GM19452 (cell line): ENCODE data around the gene RB1.
"Not testable (repeated sequence)": the region's sequence is repeated elsewhere in the genome, so short reads cannot be mapped to it uniquely, and the experiment has no call there.

Source experiments
- ATAC-seq: cut with Tn5 transposase; IDR thresholded peaks from one replicate; pipeline ENCODE4 v1.9.1; 2021; ENCODE audit not compliant: unreplicated experiment

RB1 gene

DNA sequence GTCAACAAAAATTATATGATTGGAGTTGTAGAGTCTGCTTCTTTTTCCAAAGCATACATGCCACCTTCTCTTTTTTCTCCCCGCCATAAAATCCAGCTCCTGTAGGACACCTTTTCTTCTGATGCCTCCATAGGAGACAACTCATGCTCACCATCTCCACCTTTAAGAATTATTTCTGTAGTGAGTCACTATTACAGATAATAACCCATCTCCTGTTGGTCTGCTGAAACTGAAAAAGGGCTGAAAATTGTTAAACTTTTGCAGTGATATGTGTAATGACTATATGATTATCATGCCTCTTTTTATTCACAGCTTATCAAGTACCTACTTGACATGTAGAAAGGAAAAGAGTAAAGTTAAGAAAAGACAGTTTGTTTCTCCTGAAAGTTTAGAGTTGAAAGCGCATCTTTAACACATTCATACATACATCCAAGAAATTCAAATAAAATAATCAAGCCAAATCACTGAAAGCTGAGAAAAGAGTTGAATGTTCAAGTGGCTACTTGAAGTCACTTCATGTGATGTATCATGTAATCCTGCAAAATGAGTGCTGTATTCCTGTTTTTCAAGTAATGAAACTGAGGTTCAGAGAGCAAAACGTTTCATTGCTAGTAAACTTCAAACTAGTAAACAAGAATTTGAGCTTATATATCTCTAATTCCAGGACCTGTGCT lies 144.9 kb downstream of the RB1 start:
- ATAC-seq = no peak

DNA sequence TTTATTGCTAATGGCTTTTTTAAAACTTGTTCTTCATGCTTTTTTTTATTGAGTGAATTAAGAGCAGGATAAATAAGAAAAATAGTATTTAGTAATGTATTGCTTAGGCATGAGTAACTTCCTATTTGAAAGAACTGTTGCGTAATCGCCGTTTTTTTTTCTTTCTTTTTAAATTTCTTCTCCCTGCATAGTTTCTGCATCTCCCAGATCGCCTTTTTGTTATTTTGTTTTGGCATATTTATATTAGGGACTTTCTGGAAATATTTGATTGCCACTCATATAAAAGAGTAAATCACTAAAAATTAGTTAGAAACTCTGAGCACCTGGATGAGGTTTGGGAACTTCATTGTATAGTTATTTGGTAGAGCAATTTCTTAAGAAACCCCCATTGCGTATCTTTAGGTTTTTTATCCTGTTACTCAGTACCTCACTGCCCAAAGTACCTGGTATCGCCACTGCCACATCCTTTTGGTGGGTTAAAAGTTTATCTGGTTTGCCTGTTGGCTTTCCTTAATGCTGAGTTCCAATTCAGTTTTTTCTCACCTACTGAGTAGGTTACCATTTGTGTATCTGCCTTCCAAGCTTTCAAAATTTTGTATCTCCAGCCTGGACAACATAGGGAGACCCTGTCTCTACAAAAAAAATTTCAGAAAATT lies 145.5 kb downstream of the RB1 start:
- no peak for ATAC-seq

DNA sequence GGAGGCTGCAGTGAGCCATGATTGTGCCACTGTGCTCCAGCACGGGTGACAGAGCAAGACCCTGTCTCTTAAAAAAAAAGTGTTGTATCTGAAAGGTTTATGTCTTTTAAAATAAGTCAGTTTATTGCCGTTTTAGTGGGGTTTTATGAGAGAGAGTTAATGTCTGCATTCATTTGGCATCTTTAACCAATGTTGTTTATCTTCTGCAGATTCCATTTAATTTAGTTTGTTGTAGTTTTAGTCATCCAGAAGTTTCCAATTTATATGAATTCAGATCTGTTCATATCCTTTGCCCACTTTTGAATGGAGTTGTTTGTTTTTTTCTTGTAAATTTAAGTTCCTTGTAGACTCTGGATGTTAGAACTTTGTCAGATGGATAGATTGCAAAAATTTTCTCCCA lies 146.1 kb downstream of the RB1 start:
- no peak for ATAC-seq

DNA sequence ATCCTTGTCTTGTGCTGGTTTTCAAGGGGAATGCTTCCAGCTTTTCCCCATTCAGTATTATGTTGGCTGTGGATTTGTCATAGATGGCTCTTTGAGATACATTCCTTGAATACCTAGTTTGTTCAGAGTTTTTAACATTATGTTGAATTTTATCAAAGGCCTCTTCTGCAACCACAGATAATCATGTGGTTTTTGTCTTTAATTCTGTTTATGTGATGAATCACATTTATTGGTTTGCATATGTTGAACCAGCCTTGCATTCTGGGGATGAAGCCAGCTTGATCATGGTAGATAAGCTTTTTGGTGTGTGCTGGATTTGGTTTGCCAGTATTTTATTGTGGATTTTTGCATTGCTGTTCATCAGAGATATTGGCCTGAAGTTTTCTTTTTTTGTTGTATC lies 147.6 kb downstream of the RB1 start:
- not testable (repeated sequence) for ATAC-seq

DNA sequence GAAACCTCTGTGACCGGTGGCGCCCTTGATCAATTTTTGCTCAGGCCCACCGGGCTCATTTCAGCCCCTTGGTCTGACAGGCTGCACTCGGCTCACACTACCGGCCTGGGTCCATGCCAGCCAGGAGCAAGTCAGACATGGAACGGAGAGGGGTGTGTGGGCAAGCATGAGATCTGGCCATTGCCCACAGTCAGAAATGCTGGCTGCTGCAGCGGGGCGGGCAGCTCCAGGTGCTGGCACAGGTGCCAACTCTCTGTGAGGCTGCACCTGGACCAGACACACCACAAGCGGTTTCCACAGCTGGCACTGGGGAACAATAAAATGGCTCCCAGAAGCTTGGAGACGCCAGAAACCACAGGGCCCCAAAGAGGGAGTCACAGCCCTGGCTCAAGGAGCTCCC lies 153.0 kb downstream of the RB1 start:
- no peak for ATAC-seq

DNA sequence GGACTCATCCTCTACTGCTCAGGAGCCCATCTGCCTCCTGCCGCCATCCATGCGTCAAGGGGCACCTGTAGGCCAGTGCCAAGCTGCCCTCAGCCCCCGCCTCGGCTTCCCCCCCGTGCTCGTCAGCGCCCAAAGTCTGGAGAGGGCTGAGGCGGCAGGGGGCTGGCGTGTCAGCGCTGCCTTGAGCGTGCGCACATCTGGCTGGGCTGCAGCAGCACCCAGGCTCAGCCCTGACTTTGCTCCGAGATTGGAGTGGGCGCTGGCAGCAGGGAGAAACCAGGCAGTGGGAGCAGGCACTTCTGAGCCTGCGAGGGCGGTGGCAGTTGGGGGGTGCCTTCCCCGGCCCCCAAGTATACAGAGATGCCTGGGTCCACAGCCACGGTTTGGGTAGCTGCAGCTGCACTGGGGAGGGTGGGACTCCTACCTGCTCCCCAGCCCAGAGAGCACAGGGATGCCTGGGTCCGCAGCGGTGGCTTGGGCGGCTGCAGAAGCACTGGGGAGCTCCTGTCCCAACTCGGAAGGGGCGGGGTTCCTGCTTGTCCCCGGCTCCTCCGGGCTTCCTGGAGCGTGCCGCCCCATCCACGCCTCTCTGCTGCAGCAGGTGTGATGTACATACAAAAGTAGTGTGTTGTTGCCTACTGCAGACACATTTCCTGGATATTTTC lies 154.2 kb downstream of the RB1 start:
- no peak for ATAC-seq

DNA sequence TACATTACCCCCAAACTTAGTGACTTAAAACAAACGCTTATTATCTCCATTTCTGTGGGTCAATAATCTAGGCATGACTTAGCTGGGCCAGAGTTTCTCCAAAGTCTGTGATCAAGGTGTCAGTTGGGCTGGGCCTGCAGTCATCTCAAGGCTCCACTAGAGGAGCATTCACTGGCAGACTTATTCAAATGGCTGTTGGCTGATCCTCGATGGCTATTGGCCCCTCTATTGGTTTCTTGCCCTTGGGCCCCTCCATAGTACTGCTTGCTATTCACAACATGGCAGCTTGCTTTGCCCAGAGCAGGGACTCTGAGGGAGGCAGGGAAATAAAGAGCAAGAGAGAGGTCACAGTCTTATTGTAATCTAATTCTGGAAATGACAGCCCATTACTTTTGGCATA lies 171.7 kb downstream of the RB1 start:
- ATAC-seq = no peak

DNA sequence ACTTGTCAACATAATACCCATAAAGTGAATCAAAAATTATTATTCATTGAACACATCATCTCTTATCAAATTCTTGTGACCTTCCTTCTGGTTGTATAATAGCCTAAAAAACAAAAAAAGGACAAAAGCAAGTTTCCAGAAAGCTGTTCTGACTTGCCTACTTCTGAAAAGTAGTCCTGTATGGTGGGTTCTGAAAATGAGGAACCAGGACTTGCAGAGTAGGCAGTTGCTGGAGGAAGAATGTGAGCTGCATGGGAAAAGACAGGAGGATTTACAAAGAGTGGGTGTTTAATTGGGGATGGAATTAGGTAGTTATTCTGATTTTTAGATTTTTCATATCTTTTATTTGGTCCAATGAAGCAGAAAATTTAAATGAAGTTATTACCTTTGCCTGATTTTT lies 172.7 kb downstream of the RB1 start:
- peak; percentile 45 for ATAC-seq

DNA sequence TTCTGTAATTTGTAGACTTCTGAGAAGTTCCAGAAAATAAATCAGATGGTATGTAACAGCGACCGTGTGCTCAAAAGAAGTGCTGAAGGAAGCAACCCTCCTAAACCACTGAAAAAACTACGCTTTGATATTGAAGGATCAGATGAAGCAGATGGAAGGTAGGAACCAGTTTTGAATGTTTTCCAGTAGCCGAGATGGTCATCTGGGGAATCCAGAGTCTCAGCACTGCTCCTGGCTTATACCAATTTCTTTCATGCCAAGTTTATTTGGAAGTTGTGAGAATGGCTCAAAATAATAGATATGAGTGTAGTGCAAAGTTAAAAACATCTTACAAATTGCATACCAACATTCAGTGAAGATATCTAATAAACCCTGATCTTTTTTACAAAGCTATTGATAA lies 173.1 kb downstream of the RB1 start:
- no peak for ATAC-seq

DNA sequence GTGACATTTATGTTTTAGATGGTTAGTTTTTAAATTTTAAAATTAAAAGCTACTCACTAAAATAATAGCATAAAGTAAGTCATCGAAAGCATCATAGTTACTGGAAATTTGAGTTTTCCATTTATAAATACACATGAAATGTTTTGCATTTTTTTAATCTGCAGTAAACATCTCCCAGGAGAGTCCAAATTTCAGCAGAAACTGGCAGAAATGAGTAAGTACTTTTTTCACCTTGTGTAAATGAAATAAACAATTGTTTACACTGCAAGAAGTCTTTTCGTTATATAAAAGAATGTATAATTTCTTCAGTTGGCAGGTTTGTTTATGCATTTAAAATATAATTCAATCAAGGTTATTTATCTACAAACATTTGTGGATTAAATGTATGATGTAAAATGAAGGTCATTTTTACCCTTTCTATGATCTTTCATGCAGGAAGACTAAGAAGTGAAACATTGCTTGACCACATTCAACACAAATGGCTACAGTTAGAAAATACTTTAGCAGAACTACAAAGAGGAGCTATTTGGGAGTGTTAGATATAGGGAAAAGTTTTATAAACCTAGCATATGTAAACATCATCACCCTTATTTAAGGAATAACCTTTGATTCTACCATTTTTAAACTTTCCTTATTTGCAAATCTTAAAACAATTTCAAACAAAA lies 173.8 kb downstream of the RB1 start:
- ATAC-seq = no peak

DNA sequence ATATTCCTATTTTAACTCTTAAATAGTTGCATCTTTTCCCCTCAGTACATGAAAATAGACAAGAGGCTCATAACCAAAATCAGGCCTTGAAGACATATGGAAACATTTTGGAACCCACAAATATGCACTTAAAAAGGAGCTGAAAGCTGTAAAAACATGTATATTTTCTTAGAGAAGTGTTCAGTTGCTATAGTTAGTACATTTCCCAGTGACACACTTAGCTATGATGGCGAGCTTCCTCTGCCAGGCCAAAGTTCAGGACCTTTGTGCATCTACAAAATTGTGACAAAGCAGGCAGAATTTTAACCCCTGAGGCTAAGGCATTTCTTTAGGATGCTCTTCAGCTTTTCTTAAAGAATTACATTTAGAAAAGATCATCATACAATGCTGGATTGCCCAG lies 174.8 kb downstream of the RB1 start:
- ATAC-seq = no peak

DNA sequence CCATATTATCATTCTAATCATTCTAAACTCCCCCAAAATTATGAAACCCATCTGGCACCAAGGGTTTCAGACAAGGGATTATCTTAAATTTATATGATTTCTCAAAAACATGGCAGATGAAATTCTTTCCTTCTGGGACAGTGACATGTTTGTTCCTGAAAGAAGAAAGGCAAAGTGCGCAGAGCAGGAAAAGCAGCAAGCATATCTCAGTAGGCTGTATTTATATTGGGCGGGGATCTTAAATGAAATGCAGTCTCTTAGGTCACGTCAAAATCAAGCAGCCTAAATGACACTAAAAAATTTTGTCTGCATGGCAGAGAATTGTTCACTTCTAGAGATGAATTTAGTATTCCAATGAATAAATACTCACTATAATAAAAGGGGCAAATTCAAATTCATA lies 180.0 kb downstream of the RB1 start:
- no peak for ATAC-seq

DNA sequence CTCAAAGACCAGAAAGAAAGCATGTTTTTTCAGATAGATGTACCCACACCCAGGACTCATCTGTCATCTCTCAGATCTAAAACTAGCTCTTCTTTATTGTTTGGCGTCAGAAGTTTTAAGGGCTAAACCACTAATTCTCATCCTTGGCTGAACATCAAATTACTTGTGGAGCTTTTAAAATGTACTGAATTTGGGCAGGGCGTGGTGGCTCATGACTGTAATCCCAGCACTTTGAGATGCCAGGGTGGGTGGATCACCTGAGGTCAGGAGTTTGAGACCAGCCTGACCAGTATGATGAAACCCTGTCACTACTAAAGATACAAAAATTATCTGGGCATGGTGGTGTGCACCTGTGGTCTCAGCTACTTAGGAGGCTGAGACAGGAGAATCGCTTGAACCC lies 181.9 kb downstream of the RB1 start:
- no peak for ATAC-seq

DNA sequence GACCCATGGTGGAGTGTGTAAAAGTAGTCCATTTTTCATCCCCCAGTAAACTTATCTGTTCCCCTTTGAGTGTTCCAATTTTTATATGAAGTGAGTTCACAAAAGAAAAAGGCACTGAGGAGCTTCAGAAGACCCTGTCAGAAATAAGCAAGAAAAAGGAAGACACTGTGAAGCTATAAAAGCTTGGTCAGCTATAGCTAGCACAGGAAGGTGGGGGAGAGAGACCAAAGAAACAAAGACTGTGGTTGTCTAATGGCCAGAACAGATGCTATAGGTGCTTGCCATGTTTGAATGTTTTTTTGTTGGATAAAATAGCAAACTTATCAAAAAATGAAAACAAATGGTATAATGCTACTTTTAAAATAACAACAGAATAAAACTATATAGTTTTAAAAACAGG lies 182.8 kb downstream of the RB1 start:
- ATAC-seq = no peak

DNA sequence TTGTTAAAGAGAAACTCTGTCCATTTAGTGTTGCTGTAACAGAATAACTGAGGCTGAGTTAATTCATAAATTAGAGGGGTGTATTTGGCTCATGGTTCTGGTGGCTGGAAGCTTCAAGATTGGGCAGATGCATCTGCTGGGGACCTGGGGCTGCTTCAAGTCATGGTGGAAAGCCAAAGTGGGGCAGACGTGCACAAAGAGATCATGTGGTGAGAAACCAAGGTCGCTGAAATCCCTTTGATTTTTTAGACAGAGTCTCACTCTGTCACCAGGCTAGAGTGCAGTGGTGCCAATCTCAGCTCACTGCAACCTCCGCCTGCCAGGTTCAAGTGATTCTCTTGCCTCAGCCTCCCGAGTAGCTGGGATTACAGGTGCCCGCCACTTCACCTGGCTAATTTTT lies 183.3 kb downstream of the RB1 start:
- ATAC-seq = no peak

DNA sequence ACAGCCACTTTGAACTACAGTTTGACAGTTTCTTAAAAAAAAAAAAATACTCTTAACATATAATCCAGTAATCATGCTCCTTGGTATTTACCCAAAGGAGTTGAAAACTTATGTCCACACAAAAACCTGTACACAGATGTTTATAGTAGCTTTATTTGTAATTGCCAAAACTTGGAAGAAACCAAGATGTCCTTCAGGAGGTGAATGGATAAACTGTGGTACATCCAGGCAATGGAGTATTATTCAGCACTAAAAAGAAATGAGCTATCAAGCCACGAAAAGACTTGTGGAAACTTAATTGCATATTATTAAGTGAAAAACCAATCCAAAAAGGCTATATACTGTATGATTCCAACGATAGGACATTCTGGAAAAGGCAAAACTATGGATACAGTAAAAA lies 184.4 kb downstream of the RB1 start:
- no peak for ATAC-seq

DNA sequence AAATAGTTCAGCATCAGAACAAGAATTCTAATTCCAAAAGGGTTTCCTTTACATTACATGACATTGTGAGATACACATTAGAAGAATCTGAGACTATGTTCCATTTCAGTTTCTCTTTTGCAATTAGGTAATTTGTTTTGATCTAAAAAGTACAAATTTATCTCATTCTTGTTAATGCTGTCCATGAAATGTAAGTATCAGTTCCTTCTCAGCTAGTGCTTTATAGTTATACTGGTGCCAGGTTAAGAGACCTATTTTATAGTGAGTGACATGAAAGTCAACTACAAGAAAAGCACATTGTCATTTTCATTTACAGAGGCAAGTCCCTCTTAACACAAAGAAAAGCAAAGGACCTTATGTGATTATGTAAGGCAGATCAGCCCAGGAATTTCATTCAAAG lies 185.4 kb downstream of the RB1 start:
- no peak for ATAC-seq

DNA sequence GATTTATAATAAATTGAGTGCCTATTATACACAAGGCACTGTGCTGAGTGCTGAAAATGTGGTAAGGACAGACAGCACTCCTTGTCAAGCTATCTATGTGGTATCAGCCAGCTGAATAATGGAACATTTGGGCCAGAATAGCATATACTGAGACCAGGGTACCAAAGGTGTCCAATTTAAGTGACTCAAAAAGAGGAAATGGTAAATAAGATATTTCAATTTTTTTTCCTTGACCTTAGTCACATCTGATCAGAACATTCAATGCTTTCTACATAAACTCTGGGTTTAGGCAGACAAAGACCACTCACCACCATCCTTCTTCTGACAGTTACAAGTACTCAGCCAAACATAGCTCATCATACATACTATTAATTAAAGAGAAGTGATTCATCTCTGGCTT lies 186.1 kb downstream of the RB1 start:
- ATAC-seq = no peak

DNA sequence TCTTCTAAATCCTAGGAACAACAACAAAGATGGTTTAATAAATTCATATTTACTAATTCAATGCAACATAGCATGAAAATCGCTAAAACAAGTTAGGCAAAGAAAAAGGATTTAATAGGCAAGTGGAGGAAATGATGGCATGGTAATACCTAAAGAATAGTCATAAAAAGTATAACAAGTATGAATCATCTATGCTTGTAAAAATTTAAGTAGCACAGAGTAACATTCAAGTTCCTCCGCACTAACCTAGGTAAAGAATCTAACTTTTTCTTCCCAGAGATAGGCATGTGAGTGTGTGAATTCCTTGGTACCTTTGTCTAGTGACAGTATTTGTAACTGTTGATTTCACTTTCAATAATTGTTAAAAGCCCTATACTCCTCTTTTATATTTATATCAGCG lies 186.7 kb downstream of the RB1 start:
- no peak for ATAC-seq

DNA sequence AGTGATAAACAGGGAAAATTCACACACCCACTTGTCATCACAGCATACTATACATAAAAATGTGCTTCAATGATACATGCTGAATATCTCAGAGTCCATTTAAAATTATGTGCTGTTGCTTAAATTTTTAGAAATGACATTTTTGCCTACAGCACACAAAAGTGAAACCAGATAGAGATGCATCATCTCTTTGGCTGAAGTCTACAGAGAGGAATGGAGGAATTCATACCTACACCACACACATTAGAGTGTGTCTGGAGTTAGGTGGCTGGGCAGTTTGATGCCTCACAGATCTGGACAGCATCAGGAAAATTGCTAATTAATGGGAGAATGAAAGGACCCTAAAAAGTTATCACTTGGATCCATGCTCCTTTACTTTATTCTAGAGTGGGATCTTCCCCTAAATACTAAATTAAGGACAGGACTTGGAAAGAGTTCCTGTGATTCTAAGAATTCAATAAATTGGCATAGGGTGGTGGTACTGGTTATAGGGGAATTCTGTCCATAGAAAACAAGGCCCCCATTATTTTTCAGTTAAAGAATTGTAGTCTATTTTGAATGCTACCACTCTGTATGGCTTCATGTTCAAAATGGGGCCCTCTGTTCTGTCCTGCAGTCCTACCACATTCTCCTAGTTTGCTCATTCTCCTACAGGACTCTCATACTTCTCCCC lies 188.0 kb downstream of the RB1 start:
- peak; percentile 1 for ATAC-seq

DNA sequence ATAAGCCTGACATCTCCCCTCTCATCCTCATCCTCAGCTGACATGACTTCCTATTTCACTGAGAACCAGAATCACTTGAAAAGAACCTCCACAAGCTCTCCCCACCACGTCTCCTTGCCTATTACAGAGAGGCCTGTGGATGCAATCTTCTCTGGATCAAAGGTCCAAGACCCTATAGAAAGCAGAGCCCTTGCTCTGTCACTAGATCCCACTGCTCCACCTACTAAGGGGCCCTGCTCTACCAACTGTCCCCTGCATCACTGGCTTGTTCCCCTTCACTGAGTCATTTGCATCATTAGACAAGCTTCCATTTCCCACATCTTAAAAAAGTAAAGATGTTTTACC lies 188.5 kb downstream of the RB1 start:
- ATAC-seq = peak; percentile 49
